ENCODE results near the gene EEFSEC.

The EEFSEC gene

GRCh38 chr3:128301186-128302023 is 148.1 kb downstream of the EEFSEC start:
- no peak overlapping the region for H3K4me3 ChIP-seq (ENCODE audit: low read depth, low read length)
- no peak for DNase-seq (ENCODE audit: low read depth)

GRCh38 chr3:128306481-128306880 is 153.2 kb downstream of the EEFSEC start:
- H3K4me3 ChIP-seq (ENCODE audit: low read depth, low read length): no peak overlapping the region
- no peak for DNase-seq (ENCODE audit: low read depth)

- no peak for DNase-seq (ENCODE audit: low read depth)
- H3K4me3 ChIP-seq (ENCODE audit: low read depth, low read length): no peak overlapping the region
Measured at GRCh38 chr3:128307029-128307633, 153.8 kb downstream of the EEFSEC start.

GRCh38 chr3:128307781-128308469 is 154.6 kb downstream of the EEFSEC start:
- DNase-seq (ENCODE audit: low read depth): no peak
- no peak overlapping the region for H3K4me3 ChIP-seq (ENCODE audit: low read depth, low read length)

GRCh38 chr3:128309026-128309425 is 155.7 kb downstream of the EEFSEC start:
- H3K4me3 ChIP-seq (ENCODE audit: low read depth, low read length): no peak overlapping the region
- DNase-seq (ENCODE audit: low read depth): no peak

- no peak for DNase-seq (ENCODE audit: low read depth)
- no peak overlapping the region for H3K4me3 ChIP-seq (ENCODE audit: low read depth, low read length)
Measured at GRCh38 chr3:128310286-128311058, 157.2 kb downstream of the EEFSEC start.

- no peak for DNase-seq (ENCODE audit: low read depth)
- no peak overlapping the region for H3K4me3 ChIP-seq (ENCODE audit: low read depth, low read length)
Measured at GRCh38 chr3:128311441-128311844, 158.2 kb downstream of the EEFSEC start.

- DNase-seq (ENCODE audit: low read depth): no peak
- H3K4me3 ChIP-seq (ENCODE audit: low read depth, low read length): no peak overlapping the region
Measured at GRCh38 chr3:128312271-128312670, 159.0 kb downstream of the EEFSEC start.

- DNase-seq (ENCODE audit: low read depth): no peak
- no peak overlapping the region for H3K4me3 ChIP-seq (ENCODE audit: low read depth, low read length)
Measured at GRCh38 chr3:128313071-128313725, 159.9 kb downstream of the EEFSEC start.

- no peak overlapping the region for H3K4me3 ChIP-seq (ENCODE audit: low read depth, low read length)
- DNase-seq (ENCODE audit: low read depth): no peak
Measured at GRCh38 chr3:128313935-128314334, 160.7 kb downstream of the EEFSEC start.

- DNase-seq (ENCODE audit: low read depth): no peak
- H3K4me3 ChIP-seq (ENCODE audit: low read depth, low read length): no peak overlapping the region
Measured at GRCh38 chr3:128315313-128315712, 162.0 kb downstream of the EEFSEC start.

GRCh38 chr3:128316481-128316891 is 163.2 kb downstream of the EEFSEC start:
- no peak for DNase-seq (ENCODE audit: low read depth)
- H3K4me3 ChIP-seq (ENCODE audit: low read depth, low read length): no peak overlapping the region

GRCh38 chr3:128317101-128317697 is 163.9 kb downstream of the EEFSEC start:
- no peak overlapping the region for H3K4me3 ChIP-seq (ENCODE audit: low read depth, low read length)
- DNase-seq (ENCODE audit: low read depth): no peak

GRCh38 chr3:128317698-128318231 is 164.5 kb downstream of the EEFSEC start:
- no peak overlapping the region for H3K4me3 ChIP-seq (ENCODE audit: low read depth, low read length)
- no peak for DNase-seq (ENCODE audit: low read depth)

- no peak for DNase-seq (ENCODE audit: low read depth)
- H3K4me3 ChIP-seq (ENCODE audit: low read depth, low read length): no peak overlapping the region
Measured at GRCh38 chr3:128318275-128318941, 165.1 kb downstream of the EEFSEC start.

GRCh38 chr3:128319107-128319506 is 165.8 kb downstream of the EEFSEC start:
- H3K4me3 ChIP-seq (ENCODE audit: low read depth, low read length): no peak overlapping the region
- DNase-seq (ENCODE audit: low read depth): no peak

GRCh38 chr3:128319741-128320141 is 166.5 kb downstream of the EEFSEC start:
- no peak for DNase-seq (ENCODE audit: low read depth)
- no peak overlapping the region for H3K4me3 ChIP-seq (ENCODE audit: low read depth, low read length)

Measured in skeletal muscle cell (primary cell).